Hepatocyte (in vitro differentiated cells): Measurements from ENCODE around the gene METTL2B.
"Not testable (repeated sequence)": the region's sequence is repeated elsewhere in the genome, so short reads cannot be mapped to it uniquely, and the experiment has no call there.

Experiments
- CTCF ChIP-seq: fragments of 200-600 bp; sonication (generic); IDR thresholded peaks from 2 replicates; pipeline ENCODE4 v1.5.1; 2016; ENCODE audit warnings: antibody characterized with exemption, mild to moderate bottlenecking; ENCODE audit not compliant: poor library complexity
- EZH2phosphoT487 ChIP-seq: fragments of 200-600 bp; sonication (generic); IDR thresholded peaks from one replicate; pipeline ENCODE4 v1.6.1; 2018; ENCODE audit warnings: antibody characterized with exemption, mild to moderate bottlenecking, low read depth, moderate library complexity; ENCODE audit not compliant: unreplicated experiment, severe bottlenecking

DNA sequence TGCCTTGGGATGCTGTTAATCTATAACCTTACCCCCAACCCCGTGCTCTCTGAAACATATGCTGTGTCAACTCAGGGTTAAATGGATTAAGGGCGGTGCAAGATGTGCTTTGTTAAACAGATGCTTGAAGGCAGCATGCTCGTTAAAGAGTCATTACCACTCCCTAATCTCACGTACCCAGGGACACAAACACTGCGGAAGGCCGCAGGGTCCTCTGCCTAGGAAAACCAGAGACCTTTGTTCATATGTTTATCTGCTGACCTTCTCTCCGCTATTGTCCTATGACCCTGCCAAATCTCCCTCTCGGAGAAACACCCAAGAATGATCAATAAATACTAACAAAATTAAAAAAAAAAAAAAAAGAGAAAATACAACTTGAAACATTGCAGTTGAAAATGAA lies 12.6 kb upstream of the METTL2B start:
- not testable (repeated sequence) for TF ChIP-seq CTCF, EZH2phosphoT487
